Endothelial cell (in vitro differentiated cells): ENCODE results near the gene SKI. TPM values are rescaled to one million over a fixed set of nuclear protein-coding genes. Genes with fewer than 3 reads are reported as not detected.

Source experiments
- DNase-seq: peaks from one replicate; pipeline ENCODE4 v3.0.0; 2021; ENCODE audit warnings: low spot score
- H3K27ac Mint-ChIP-seq: one replicate; pipeline ENCODE4 v1.8.0; 2021; ENCODE audit warnings: mixed read lengths, inconsistent platforms; ENCODE audit not compliant: unreplicated experiment
- H3K27me3 Mint-ChIP-seq: one replicate; pipeline ENCODE4 v1.8.0; 2021; ENCODE audit warnings: mild to moderate bottlenecking, moderate library complexity, mixed read lengths, inconsistent platforms; ENCODE audit not compliant: unreplicated experiment
- H3K36me3 Mint-ChIP-seq: one replicate; pipeline ENCODE4 v1.8.0; 2021; ENCODE audit warnings: mild to moderate bottlenecking, low read depth, mixed read lengths, inconsistent platforms; ENCODE audit not compliant: unreplicated experiment
- H3K4me1 Mint-ChIP-seq: one replicate; pipeline ENCODE4 v1.8.0; 2021; ENCODE audit warnings: mild to moderate bottlenecking, mixed read lengths, inconsistent platforms; ENCODE audit not compliant: unreplicated experiment
- H3K4me3 Mint-ChIP-seq: one replicate; pipeline ENCODE4 v1.8.0; 2021; ENCODE audit warnings: mild to moderate bottlenecking, mixed read lengths, inconsistent platforms; ENCODE audit not compliant: unreplicated experiment
- H3K9me3 Mint-ChIP-seq: one replicate; pipeline ENCODE4 v1.8.0; 2021; ENCODE audit warnings: mixed read lengths, inconsistent platforms; ENCODE audit not compliant: unreplicated experiment
- CTCF ChIP-seq: fragments of 200-600 bp; sonication (generic); IDR thresholded peaks from one replicate; pipeline ENCODE4 v1.5.0; 2021; ENCODE audit warnings: antibody characterized with exemption; ENCODE audit not compliant: unreplicated experiment
- total RNA-seq: library from RNA; stranded (reverse); fragmentation: NEBNext Ultra II Directional; extraction: Animal tissue kit (Norgen Biotek cat#: 25700); gene quantifications from one replicate; pipeline ENCODE4 v1.2.1, GENCODE V29; 2021; ENCODE audit not compliant: unreplicated experiment

The SKI gene
- total RNA-seq, 1 donor from 2014 or later, result 73.3 TPM

- peaks cover 16% of the 10 kb centered on the region for H3K4me1 Mint-ChIP-seq
- peaks cover 9% of the 10 kb centered on the region for H3K36me3 Mint-ChIP-seq
- H3K27ac Mint-ChIP-seq, result peak overlapping the region; percentile 87
- TF ChIP-seq CTCF, result no peak
- H3K9me3 Mint-ChIP-seq, result no peaks in the 10 kb centered on the region
- DNase-seq, result no peak
- peaks cover 7% of the 10 kb centered on the region for H3K27me3 Mint-ChIP-seq
- no peak overlapping the region for H3K4me3 Mint-ChIP-seq
Observed at GRCh38 chr1:2296614-2297013, 68.5 kb downstream of the SKI start.

GRCh38 chr1:2297246-2298011 lies 69.3 kb downstream of the SKI start:
- H3K27ac Mint-ChIP-seq, result no peak overlapping the region
- no peak for TF ChIP-seq CTCF
- peaks cover 9% of the 10 kb centered on the region for H3K27me3 Mint-ChIP-seq
- H3K36me3 Mint-ChIP-seq, result peaks cover 6% of the 10 kb centered on the region
- H3K4me1 Mint-ChIP-seq, result peaks cover 16% of the 10 kb centered on the region
- no peaks in the 10 kb centered on the region for H3K9me3 Mint-ChIP-seq
- H3K4me3 Mint-ChIP-seq, result no peak overlapping the region
- no peak for DNase-seq

- Mint-ChIP-seq H3K9me3 (no peaks in the 10 kb centered on the region), H3K4me1 (peaks cover 12% of the 10 kb centered on the region), H3K4me3 (no peak overlapping the region), H3K27me3 (peaks cover 9% of the 10 kb centered on the region), H3K36me3 (peaks cover 6% of the 10 kb centered on the region), H3K27ac (peak overlapping the region; percentile 36)
- no peak for DNase-seq
- no peak for TF ChIP-seq CTCF
Observed at GRCh38 chr1:2298685-2299084, 70.6 kb downstream of the SKI start.

- no peak for DNase-seq
- Mint-ChIP-seq H3K9me3 (no peaks in the 10 kb centered on the region), H3K36me3 (peaks cover 6% of the 10 kb centered on the region), H3K27ac (peak overlapping the region; percentile 36), H3K4me3 (no peak overlapping the region), H3K27me3 (peaks cover 6% of the 10 kb centered on the region), H3K4me1 (peaks cover 8% of the 10 kb centered on the region)
- no peak for TF ChIP-seq CTCF
Observed at GRCh38 chr1:2299131-2299627, 71.1 kb downstream of the SKI start.
